NT2/D1 (cell line): ENCODE measurements around the gene POLR2J2.
"Not testable (repeated sequence)": the region's sequence is repeated elsewhere in the genome, so short reads cannot be mapped to it uniquely, and the experiment has no call there.

Experiments used
- SUZ12 ChIP-seq: IDR thresholded peaks from 2 replicates; pipeline ENCODE4 v1.6.1; 2011; ENCODE audit not compliant: insufficient read length, insufficient read depth; ENCODE audit errors: extremely low read depth
- ZNF274 ChIP-seq: IDR thresholded peaks from 2 replicates; pipeline ENCODE4 v1.6.1; 2011; ENCODE audit warnings: mild to moderate bottlenecking, low read depth, low read length

GRCh38 chr7:102697642-102698512, 26.4 kb upstream of the POLR2J2 start:
- TF ChIP-seq ZNF274, SUZ12: not testable (repeated sequence)
